ENCODE results near the gene PANK1.

DNA sequence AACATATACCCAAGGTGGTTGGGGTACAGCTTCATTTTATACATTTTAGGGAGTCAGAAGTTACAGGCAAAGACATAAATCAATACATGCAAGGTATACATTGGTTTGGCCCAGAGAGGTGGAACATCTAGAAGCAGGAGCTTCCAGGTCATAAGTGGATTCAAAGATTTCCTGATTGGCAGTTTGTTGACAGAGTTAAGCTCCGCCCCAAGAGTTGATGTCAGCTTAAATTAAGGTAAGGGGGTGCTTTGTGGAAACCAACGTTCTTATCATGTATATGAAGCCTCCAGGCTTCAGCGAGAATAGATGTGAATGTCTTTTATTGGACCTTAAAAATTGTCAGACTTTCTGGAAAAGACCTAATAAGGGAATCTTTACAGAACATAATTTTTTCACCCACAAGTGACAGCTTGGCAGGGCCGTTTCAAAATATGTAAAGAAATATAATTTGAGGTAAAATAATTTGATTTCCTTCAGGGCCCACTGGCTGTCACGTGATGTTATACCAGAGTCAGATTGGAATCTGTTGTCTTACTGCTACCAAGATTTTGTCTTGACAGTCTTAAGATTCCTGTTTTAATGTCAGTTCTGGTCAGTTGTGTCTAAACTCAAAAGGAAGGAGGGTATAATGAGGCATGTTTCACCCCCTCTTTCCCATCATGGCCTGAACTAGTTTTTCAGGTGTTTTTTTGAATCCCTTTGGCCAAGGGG, 6.3 kb upstream of the PANK1 start:
- TF ChIP-seq, protein P1, sequence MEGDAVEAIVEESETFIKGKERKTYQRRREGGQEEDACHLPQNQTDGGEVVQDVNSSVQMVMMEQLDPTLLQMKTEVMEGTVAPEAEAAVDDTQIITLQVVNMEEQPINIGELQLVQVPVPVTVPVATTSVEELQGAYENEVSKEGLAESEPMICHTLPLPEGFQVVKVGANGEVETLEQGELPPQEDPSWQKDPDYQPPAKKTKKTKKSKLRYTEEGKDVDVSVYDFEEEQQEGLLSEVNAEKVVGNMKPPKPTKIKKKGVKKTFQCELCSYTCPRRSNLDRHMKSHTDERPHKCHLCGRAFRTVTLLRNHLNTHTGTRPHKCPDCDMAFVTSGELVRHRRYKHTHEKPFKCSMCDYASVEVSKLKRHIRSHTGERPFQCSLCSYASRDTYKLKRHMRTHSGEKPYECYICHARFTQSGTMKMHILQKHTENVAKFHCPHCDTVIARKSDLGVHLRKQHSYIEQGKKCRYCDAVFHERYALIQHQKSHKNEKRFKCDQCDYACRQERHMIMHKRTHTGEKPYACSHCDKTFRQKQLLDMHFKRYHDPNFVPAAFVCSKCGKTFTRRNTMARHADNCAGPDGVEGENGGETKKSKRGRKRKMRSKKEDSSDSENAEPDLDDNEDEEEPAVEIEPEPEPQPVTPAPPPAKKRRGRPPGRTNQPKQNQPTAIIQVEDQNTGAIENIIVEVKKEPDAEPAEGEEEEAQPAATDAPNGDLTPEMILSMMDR (IDR thresholded peaks at IDR 0.05; ENCODE audit: low read depth, low read length): no peak
- no peak for TF ChIP-seq EZH2phosphoT487 (IDR thresholded peaks at IDR 0.05; ENCODE audit: low read depth)
